C4-2B (cell line): ENCODE measurements around the gene TSLP.

ENCODE experiments used
- H3K27ac ChIP-seq: fragments of 450-650 bp; 2 replicates; pipeline ENCODE4 v1.5.1; 2017
- CTCF ChIP-seq: fragments of 450-650 bp; conservative IDR thresholded peaks from 2 replicates; pipeline ENCODE4 v1.5.1; 2017; ENCODE audit warnings: mild to moderate bottlenecking
- ZFX ChIP-seq: fragments of 450-650 bp; IDR thresholded peaks from 2 replicates; pipeline ENCODE4 v1.6.1; 2017

TSLP gene

DNA sequence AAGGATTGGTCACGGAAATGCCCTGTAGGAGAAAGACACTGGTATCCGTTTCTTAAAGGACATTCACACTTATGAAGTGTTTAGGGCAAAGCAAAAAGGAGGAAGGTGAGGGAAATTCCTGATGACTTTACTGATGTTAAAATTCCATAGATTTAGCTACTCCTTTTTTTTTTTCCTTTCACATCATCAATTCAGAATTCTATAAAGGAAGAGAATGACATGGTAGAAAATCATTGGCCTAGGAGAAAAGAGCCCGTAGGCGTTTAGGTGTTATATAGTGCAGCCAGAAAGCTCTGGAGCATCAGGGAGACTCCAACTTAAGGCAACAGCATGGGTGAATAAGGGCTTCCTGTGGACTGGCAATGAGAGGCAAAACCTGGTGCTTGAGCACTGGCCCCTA, at the start of gene TSLP:
Gene TSLP (plus strand): TSS at position 301 of the 400 bp plus-strand sequence. CDS start 178 bp downstream, outside the sequence.
- TF ChIP-seq ZFX (no peak), CTCF (no peak)
- H3K27ac ChIP-seq: no peak within 1 kb of the TSS

GRCh38 chr5:111022301-111022700, 49.2 kb upstream of the TSLP start:
- TF ChIP-seq ZFX (no peak), CTCF (no peak)
- H3K27ac ChIP-seq: no peak overlapping the region

DNA sequence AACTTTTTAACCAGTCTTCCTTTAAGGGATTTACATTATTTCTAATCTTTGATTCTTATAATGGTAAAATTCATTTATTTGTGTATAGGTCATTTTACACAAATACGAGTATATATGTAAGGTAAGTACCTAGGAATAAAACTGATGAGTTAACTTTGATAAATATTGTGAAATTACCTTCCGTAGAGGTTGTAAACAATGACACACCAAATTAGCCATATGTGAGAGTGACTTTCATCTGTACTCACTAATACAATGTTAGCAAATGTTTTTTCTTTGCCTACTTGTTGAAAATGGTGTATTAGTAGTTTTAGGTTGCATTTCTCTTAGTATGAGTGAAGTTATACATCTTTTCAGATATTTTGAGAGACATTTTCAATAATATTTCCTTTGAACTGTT, 42.6 kb upstream of the TSLP start:
- no peak for TF ChIP-seq CTCF
- TF ChIP-seq ZFX: no peak
- no peak overlapping the region for H3K27ac ChIP-seq

GRCh38 chr5:111043712-111044506, 27.6 kb upstream of the TSLP start:
- no peak for TF ChIP-seq CTCF
- TF ChIP-seq ZFX: no peak
- no peak overlapping the region for H3K27ac ChIP-seq

GRCh38 chr5:111058064-111058463, 13.4 kb upstream of the TSLP start:
- no peak for TF ChIP-seq ZFX
- H3K27ac ChIP-seq: no peak overlapping the region

- TF ChIP-seq ZFX (no peak), CTCF (no peak)
- H3K27ac ChIP-seq: no peak overlapping the region
These were observed 11.3 kb upstream of the TSLP start for GRCh38 chr5:111060169-111060568.

DNA sequence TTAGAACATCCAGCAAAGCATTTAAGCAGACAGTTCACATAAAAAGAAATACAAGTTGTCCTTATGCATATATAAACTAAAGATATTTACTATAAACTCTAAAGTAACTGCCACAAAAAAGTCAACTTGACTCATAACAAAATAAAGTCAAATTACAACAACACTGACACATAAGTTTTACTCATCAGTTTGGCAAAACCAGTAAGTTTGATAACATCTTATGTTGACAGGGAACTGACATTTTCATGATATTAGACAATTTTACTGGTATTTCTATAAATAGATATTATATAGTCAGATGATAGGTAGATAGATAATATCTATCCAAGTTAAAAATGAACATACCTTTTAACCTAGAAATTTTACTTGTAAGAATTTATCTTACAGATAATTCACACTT, 9.9 kb upstream of the TSLP start:
- TF ChIP-seq ZFX: no peak
- no peak for TF ChIP-seq CTCF
- no peak overlapping the region for H3K27ac ChIP-seq
